HEK293 (cell line): ENCODE data around the gene TCEA3.
A peak's percentile ranks its signal among the peaks of the same experiment; 100 is the strongest.

Experiments
- GLI2 ChIP-seq: fragments of 450-650 bp; formaldehyde crosslinking; IDR thresholded peaks from 2 replicates; pipeline ENCODE4; 2017; ENCODE audit warnings: missing biosample characterization, missing genetic modification characterization, low read depth, borderline replicate concordance
- HIC1 ChIP-seq: fragments of 450-650 bp; formaldehyde crosslinking; IDR thresholded peaks from 2 replicates; pipeline ENCODE4 v1.5.1; 2016; ENCODE audit warnings: missing biosample characterization, missing genetic modification characterization
- HOXC10 ChIP-seq: sonication (generic); formaldehyde crosslinking; IDR thresholded peaks from 2 replicates; pipeline ENCODE4 v1.8.1; 2023; ENCODE audit warnings: mild to moderate bottlenecking, missing genetic modification reagents
- MYNN ChIP-seq: fragments of 450-650 bp; formaldehyde crosslinking; IDR thresholded peaks from 2 replicates; pipeline ENCODE4 v1.5.1; 2016; ENCODE audit warnings: missing biosample characterization, missing genetic modification characterization, borderline replicate concordance
- OSR2 ChIP-seq: fragments of 450-650 bp; formaldehyde crosslinking; IDR thresholded peaks from 2 replicates; pipeline ENCODE4 v1.5.1; 2016; ENCODE audit warnings: missing biosample characterization, missing genetic modification characterization
- PATZ1 ChIP-seq: fragments of 450-650 bp; formaldehyde crosslinking; IDR thresholded peaks from 2 replicates; pipeline ENCODE4 v1.5.1; 2016; ENCODE audit warnings: missing biosample characterization, missing genetic modification characterization
- SP3 ChIP-seq: fragments of 450-650 bp; formaldehyde crosslinking; IDR thresholded peaks from 2 replicates; pipeline ENCODE4 v1.5.1; 2016; ENCODE audit warnings: missing biosample characterization, missing genetic modification characterization
- SP7 ChIP-seq: fragments of 450-650 bp; formaldehyde crosslinking; IDR thresholded peaks from 2 replicates; pipeline ENCODE4 v1.5.1; 2016; ENCODE audit warnings: missing biosample characterization, missing genetic modification characterization
- ZBTB1 ChIP-seq: fragments of 450-650 bp; formaldehyde crosslinking; IDR thresholded peaks from 2 replicates; pipeline ENCODE4 v1.5.1; 2016; ENCODE audit warnings: missing biosample characterization, missing genetic modification characterization
- ZBTB10 ChIP-seq: fragments of 450-650 bp; formaldehyde crosslinking; IDR thresholded peaks from 2 replicates; pipeline ENCODE4 v1.5.1; 2016; ENCODE audit warnings: missing biosample characterization, missing genetic modification characterization
- ZNF10 ChIP-seq: fragments of 450-650 bp; formaldehyde crosslinking; IDR thresholded peaks from 2 replicates; pipeline ENCODE4 v1.5.1; 2017; ENCODE audit warnings: missing biosample characterization, missing genetic modification characterization
- ZNF114 ChIP-seq: fragments of 450-650 bp; formaldehyde crosslinking; IDR thresholded peaks from 2 replicates; pipeline ENCODE4 v1.5.0; 2017; ENCODE audit warnings: missing biosample characterization, missing genetic modification characterization
- ZNF2 ChIP-seq: fragments of 450-650 bp; formaldehyde crosslinking; IDR thresholded peaks from 2 replicates; pipeline ENCODE4 v1.5.1; 2016; ENCODE audit warnings: missing biosample characterization, missing genetic modification characterization
- ZNF211 ChIP-seq: fragments of 450-650 bp; formaldehyde crosslinking; IDR thresholded peaks from 2 replicates; pipeline ENCODE4 v1.5.1; 2016; ENCODE audit warnings: low read depth, missing biosample characterization, missing genetic modification characterization
- ZNF23 ChIP-seq: fragments of 450-650 bp; formaldehyde crosslinking; IDR thresholded peaks from 2 replicates; pipeline ENCODE4 v1.5.1; 2016; ENCODE audit warnings: missing biosample characterization, missing genetic modification characterization, borderline replicate concordance
- ZNF274 ChIP-seq, 2 experiments: fragments of 200-500 bp in 1 of 2; fragments of 450-650 bp in 1 of 2; sonication (Bioruptor generic) in 1 of 2; formaldehyde crosslinking in 1 of 2; IDR thresholded peaks; 2 replicates each; pipeline versions ENCODE4 v1.5.1 to v1.6.1; 2014 to 2016; ENCODE audit warnings: borderline replicate concordance in 1 of 2, inconsistent platforms in 1 of 2, low read length in 1 of 2, missing biosample characterization in 1 of 2, missing genetic modification characterization in 1 of 2
- ZNF366 ChIP-seq: fragments of 450-650 bp; formaldehyde crosslinking; conservative IDR thresholded peaks from 2 replicates; pipeline ENCODE4 v1.5.1; 2016; ENCODE audit warnings: missing biosample characterization, missing genetic modification characterization
- ZNF416 ChIP-seq: fragments of 450-650 bp; formaldehyde crosslinking; IDR thresholded peaks from 2 replicates; pipeline ENCODE4 v1.5.1; 2016; ENCODE audit warnings: missing biosample characterization, missing genetic modification characterization
- ZNF433 ChIP-seq: fragments of 450-650 bp; formaldehyde crosslinking; IDR thresholded peaks from 2 replicates; pipeline ENCODE4 v1.5.1; 2016; ENCODE audit warnings: missing biosample characterization, missing genetic modification characterization, low read depth
- ZNF488 ChIP-seq: fragments of 450-650 bp; formaldehyde crosslinking; IDR thresholded peaks from 2 replicates; pipeline ENCODE4 v1.5.1; 2016; ENCODE audit warnings: missing biosample characterization, missing genetic modification characterization
- ZNF529 ChIP-seq: fragments of 450-650 bp; formaldehyde crosslinking; IDR thresholded peaks from 2 replicates; pipeline ENCODE4 v1.5.1; 2017; ENCODE audit warnings: missing genetic modification characterization, missing biosample characterization; ENCODE audit not compliant: insufficient replicate concordance
- ZNF548 ChIP-seq: fragments of 450-650 bp; formaldehyde crosslinking; IDR thresholded peaks from 2 replicates; pipeline ENCODE4 v1.5.1; 2016; ENCODE audit warnings: missing biosample characterization, missing genetic modification characterization
- ZNF580 ChIP-seq: fragments of 450-650 bp; formaldehyde crosslinking; IDR thresholded peaks from 2 replicates; pipeline ENCODE4 v1.5.1; 2016; ENCODE audit warnings: missing biosample characterization, missing genetic modification characterization
- ZNF629 ChIP-seq: fragments of 450-650 bp; formaldehyde crosslinking; IDR thresholded peaks from 2 replicates; pipeline ENCODE4 v1.5.1; 2017; ENCODE audit warnings: missing biosample characterization, missing genetic modification characterization
- ZNF658 ChIP-seq: fragments of 450-650 bp; formaldehyde crosslinking; IDR thresholded peaks from 2 replicates; pipeline ENCODE4; 2016; ENCODE audit warnings: missing biosample characterization, missing genetic modification characterization
- ZNF670 ChIP-seq: fragments of 450-650 bp; formaldehyde crosslinking; IDR thresholded peaks from 2 replicates; pipeline ENCODE4 v1.5.1; 2016; ENCODE audit warnings: missing biosample characterization, missing genetic modification characterization, low read depth
- ZNF76 ChIP-seq: fragments of 450-650 bp; formaldehyde crosslinking; IDR thresholded peaks from 2 replicates; pipeline ENCODE4; 2016; ENCODE audit warnings: low read depth, missing biosample characterization, missing genetic modification characterization, borderline replicate concordance
- ZNF776 ChIP-seq: fragments of 450-650 bp; formaldehyde crosslinking; IDR thresholded peaks from 2 replicates; pipeline ENCODE4 v1.5.0; 2017; ENCODE audit warnings: missing biosample characterization, missing genetic modification characterization, borderline replicate concordance
- ZNF777 ChIP-seq: fragments of 450-650 bp; formaldehyde crosslinking; IDR thresholded peaks from 2 replicates; pipeline ENCODE4 v1.5.1; 2017; ENCODE audit warnings: missing biosample characterization, missing genetic modification characterization, borderline replicate concordance
- ZSCAN18 ChIP-seq: fragments of 450-650 bp; formaldehyde crosslinking; IDR thresholded peaks from 2 replicates; pipeline ENCODE4 v1.5.1; 2016; ENCODE audit warnings: missing biosample characterization, missing genetic modification characterization

The TCEA3 gene

GRCh38 chr1:23344111-23344986 is 80.2 kb downstream of the TCEA3 start, which contains the start of gene HNRNPR (continued):
- TF ChIP-seq ZSCAN18 = no peak
- no peak; the same call in 1 of the 2 replicates for TF ChIP-seq OSR2 (tag by site-specific recombination)
- no peak for TF ChIP-seq ZNF10 (tag by site-specific recombination)
- no peak for TF ChIP-seq ZNF114 (tag by site-specific recombination)
- no peak for TF ChIP-seq ZNF211 (tag by site-specific recombination)
- TF ChIP-seq ZNF629 = peak; percentile 61; the same call in 1 of the 2 replicates
- no peak for TF ChIP-seq ZNF366 (tag by site-specific recombination)
- TF ChIP-seq ZBTB10 (tag by site-specific recombination) = peak; percentile 100
- TF ChIP-seq SP3 (tag by site-specific recombination) = peak; percentile 82
- TF ChIP-seq ZNF274 (IDR thresholded peaks at IDR 0.05; ENCODE audit: low read length) = no peak
- no peak for TF ChIP-seq ZNF274 (tag by site-specific recombination; IDR thresholded peaks at IDR 0.05; ENCODE audit: borderline replicate concordance)
- no peak for TF ChIP-seq ZNF777
- no peak for TF ChIP-seq ZNF776 (tag by site-specific recombination)
- no peak for TF ChIP-seq ZNF670 (tag by site-specific recombination)
- no peak for TF ChIP-seq ZNF580 (tag by site-specific recombination)
- TF ChIP-seq PATZ1 (tag by site-specific recombination) = peak; percentile 100
- peak; percentile 76; the same call in 1 of the 2 replicates for TF ChIP-seq ZNF76 (tag by site-specific recombination)
- TF ChIP-seq ZNF2 (tag by site-specific recombination) = peak; percentile 83
- no peak for TF ChIP-seq MYNN (tag by site-specific recombination)
- no peak for TF ChIP-seq ZBTB1
- TF ChIP-seq ZNF658 (tag by site-specific recombination) = no peak
- no peak for TF ChIP-seq ZNF529 (tag by site-specific recombination)
- no peak for TF ChIP-seq ZNF433 (tag by site-specific recombination)
- peak; percentile 89 for TF ChIP-seq HIC1 (tag by site-specific recombination)
- peak; percentile 70 for TF ChIP-seq SP7 (tag by site-specific recombination)
- TF ChIP-seq ZNF416 = no peak
- no peak for TF ChIP-seq ZNF23 (tag by site-specific recombination)
- no peak for TF ChIP-seq HOXC10 (CRISPR knock-in tag)
- no peak for TF ChIP-seq GLI2 (tag by site-specific recombination)
- no peak for TF ChIP-seq ZNF488 (tag by site-specific recombination)
- no peak for TF ChIP-seq ZNF548 (tag by site-specific recombination)
